GM12874 (cell line): ENCODE measurements around the gene CCER1.

Source experiments
- TF ChIP-seq, protein P1 (sequence below): IDR thresholded peaks from 2 replicates; pipeline ENCODE4 v1.5.1; 2011; ENCODE audit warnings: low read depth, mild to moderate bottlenecking, control low read depth, low read length, moderate library complexity; ENCODE audit not compliant: insufficient read depth

CCER1 gene, protein sequence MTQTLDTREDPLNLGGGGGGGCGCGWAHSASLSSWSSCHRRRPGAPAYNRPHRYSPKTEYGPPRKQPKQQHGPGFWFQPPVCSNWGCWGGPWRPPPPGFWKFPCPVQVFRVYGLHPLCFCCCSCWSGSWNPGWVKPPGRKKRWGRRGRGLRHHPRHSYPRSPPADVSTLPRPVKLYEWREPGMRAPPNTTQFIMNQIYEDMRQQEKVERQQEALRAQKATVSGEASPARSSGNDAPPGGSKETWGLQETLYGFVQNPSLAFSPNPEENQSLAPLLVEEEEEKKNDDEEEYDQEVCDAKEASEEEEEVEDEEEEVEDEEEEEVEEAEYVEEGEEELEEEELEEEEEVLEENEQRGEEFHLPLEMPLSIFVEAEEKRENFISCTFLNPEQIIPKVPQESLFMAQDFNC

DNA sequence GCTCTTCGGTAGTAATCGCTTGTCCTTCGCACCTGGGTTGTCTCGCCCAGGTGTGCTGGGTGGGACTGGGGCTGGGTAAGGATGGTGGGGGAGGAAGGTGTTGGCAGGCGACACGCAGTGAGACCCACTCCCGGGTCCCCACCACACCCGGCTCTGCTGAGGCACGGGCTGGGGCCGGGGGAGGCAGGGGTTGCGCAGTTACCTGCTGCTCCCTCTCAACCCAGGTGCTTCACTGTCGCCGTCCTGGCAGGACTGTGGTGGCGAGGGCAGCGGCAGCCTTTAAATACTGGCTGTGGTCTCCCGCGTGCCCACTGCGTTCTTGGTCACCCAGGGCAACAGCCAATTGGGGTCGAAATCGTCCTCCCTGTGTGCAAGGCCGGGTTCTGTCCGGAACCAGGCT lies at the start of gene CCER1:
Gene CCER1 (minus strand): TSS at position 256 of the 400 bp plus-strand sequence. CDS start 434 bp downstream, outside the sequence.
- TF ChIP-seq, protein P1, sequence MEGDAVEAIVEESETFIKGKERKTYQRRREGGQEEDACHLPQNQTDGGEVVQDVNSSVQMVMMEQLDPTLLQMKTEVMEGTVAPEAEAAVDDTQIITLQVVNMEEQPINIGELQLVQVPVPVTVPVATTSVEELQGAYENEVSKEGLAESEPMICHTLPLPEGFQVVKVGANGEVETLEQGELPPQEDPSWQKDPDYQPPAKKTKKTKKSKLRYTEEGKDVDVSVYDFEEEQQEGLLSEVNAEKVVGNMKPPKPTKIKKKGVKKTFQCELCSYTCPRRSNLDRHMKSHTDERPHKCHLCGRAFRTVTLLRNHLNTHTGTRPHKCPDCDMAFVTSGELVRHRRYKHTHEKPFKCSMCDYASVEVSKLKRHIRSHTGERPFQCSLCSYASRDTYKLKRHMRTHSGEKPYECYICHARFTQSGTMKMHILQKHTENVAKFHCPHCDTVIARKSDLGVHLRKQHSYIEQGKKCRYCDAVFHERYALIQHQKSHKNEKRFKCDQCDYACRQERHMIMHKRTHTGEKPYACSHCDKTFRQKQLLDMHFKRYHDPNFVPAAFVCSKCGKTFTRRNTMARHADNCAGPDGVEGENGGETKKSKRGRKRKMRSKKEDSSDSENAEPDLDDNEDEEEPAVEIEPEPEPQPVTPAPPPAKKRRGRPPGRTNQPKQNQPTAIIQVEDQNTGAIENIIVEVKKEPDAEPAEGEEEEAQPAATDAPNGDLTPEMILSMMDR, result no peak

DNA sequence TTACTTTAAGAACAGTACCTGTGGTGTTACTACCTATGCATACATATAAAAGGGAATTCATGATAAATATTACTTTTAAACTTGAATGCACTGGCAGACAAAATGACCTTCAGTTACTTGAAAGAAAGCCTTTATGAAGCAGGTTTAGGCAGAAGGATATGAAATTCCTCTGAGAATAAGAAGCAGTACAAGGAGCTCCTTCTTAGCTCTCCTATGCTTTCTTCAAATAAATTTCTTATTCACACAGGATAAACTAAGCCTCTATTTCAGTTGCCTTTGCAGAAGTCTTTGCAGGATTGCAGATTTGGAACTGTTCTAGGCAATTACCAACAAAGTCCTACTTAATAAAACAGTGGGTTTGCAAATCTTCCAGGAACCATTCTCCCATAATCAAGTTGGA lies 48.8 kb upstream of the CCER1 start:
- TF ChIP-seq, protein P1, result no peak

DNA sequence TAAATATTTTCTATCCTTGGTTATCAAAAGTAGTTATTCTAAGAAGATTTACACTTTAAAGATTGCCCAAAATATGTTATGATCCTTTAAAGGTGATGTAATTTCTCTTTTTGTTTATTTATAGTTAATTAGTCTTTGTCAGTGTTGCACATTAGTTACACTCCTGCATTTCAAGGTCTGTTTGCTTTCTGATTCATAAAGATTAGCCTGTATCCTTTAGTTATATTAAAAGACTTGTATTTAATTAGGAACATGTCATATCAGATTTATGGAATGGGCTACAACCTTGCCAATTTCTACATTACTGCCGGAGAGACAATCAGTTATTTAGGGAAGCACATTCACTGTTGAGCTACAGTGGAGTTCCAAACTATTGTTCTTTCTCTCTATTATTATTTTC lies 46.3 kb upstream of the CCER1 start:
- TF ChIP-seq, protein P1, result no peak

DNA sequence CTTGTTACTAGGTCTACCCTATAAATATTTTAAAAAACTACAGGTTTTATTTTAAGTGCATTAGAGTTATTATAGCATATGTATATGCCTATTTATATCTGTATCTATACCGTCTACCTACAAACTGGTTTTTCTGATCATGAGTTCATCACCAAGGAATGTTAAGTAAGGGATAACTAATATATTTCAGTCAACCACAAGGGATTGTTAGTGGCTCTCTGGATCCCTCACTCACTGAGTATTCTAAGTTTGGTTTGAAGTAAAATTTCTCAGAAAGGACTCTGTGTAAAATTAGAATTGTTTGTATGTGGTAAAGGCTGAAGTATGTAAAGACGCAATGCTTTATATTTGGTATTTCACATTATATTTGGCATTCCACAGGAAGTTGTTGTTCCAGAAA lies 45.0 kb upstream of the CCER1 start:
- TF ChIP-seq, protein P1, result no peak

DNA sequence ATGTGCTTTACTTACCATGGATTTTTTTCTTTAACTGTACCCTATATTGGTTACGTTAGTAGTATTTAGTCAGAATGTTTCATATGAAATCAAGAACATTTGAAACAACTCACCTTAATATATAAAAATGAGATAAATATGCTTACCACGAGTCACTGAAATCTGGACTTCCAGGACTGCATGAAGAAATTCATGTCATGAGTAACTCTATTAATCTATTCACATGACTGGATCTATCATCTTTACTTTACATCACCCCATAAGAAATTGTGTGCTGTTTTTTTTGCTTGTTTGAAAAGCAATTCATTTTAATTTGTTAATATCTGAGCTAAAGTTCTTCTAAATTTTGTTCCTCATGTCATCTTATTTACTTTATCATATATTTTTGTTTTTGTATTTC lies 44.6 kb upstream of the CCER1 start:
- TF ChIP-seq, protein P1, result no peak

DNA sequence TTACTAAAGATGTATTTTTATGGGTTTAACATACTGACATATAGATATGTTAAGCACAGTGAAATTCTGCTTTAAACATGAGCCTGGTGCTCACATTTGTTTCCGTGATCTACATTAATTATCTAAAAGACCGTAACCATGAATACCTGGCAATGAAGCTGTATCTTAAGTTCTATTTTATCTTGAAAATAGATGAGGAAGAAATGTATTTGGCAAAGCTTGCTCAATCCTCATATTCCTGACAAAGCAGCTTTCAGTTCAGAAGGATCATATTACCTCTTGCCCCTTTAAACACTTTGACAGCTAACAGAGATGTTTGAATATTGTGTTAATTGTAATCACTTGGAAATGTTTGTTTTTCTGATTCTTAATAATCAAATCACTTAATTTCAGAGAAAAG lies 40.0 kb upstream of the CCER1 start:
- TF ChIP-seq, protein P1, result no peak

DNA sequence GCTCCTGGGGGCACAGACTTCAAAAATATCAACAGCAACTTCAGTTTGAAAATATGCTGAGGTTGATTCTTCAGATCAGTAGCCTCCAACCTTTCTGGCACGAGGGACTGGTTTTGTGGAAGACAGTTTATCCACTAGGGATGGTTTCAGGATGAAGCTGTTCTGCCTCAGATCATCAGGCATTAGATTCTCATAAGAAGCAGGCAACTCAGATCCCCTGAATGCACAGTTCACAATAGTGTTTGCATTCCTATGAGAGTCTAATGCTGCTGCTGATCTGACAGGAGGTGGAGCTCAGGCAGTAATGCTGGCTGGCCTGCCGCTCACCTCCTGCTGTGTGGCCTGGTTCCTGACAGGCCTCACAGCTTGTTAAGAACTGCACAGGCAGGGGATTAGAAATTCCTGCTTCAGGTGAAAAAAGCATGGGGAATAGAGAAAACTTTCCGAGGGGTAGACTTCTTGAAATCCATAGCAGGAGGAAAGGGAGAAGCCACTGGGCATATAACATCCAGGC lies 37.0 kb upstream of the CCER1 start:
- TF ChIP-seq, protein P1, result no peak
